ENCODE measurements around the gene CACNA1C.

Gene CACNA1C

GRCh38 chr12:2523317-2523716 lies 470.5 kb downstream of the CACNA1C start:
- TF ChIP-seq, protein P1, sequence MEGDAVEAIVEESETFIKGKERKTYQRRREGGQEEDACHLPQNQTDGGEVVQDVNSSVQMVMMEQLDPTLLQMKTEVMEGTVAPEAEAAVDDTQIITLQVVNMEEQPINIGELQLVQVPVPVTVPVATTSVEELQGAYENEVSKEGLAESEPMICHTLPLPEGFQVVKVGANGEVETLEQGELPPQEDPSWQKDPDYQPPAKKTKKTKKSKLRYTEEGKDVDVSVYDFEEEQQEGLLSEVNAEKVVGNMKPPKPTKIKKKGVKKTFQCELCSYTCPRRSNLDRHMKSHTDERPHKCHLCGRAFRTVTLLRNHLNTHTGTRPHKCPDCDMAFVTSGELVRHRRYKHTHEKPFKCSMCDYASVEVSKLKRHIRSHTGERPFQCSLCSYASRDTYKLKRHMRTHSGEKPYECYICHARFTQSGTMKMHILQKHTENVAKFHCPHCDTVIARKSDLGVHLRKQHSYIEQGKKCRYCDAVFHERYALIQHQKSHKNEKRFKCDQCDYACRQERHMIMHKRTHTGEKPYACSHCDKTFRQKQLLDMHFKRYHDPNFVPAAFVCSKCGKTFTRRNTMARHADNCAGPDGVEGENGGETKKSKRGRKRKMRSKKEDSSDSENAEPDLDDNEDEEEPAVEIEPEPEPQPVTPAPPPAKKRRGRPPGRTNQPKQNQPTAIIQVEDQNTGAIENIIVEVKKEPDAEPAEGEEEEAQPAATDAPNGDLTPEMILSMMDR (IDR thresholded peaks at IDR 0.05; ENCODE audit: low read depth, low read length): no peak
- H3K4me3 ChIP-seq (ENCODE audit: low read depth, low read length): no peak overlapping the region

DNA sequence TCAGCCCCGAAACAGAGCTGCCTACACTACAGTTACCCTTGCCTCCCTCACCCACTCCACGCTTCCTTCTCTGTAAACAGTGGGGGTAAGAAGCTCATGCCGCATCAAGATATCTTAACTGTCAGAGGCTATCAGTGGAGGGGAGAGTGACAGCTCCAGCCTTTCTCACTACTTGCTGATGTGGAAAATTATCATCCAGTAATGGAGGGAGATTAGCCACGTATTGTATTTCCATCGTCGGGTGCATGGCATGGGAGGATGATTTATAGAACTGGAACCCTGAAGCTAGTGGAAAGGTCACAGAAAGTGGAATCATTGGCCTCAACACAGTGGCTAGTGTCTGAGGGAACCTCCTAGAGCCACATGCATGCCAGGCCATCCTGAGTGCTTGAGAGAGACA lies 471.1 kb downstream of the CACNA1C start:
- TF ChIP-seq, protein P1 (IDR thresholded peaks at IDR 0.05; ENCODE audit: low read depth, low read length): no peak
- no peak overlapping the region for H3K4me3 ChIP-seq (ENCODE audit: low read depth, low read length)

GRCh38 chr12:2526371-2526770 lies 473.6 kb downstream of the CACNA1C start:
- H3K4me3 ChIP-seq (ENCODE audit: low read depth, low read length): no peak overlapping the region
- TF ChIP-seq, protein P1 (IDR thresholded peaks at IDR 0.05; ENCODE audit: low read depth, low read length): no peak

DNA sequence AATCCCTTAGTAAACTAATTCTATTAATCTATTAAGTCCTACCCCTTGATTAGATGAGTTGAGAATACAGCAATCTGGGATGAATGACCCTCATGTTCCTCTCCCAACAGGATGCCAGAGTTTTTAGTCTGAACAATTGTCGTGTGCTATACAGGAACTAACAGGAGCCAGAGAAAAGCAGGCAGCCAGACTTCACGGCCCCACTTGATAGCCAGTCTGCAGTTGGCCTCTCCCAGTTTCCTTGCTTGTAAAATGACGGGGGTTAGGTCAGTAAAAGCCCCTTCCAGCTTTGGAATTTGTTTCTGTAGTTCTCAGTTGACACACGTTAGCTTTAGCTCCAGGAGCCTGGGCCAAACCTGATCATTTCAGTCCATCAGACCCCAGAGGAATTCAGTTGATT lies 475.2 kb downstream of the CACNA1C start:
- H3K4me3 ChIP-seq (ENCODE audit: low read depth, low read length): no peak overlapping the region
- TF ChIP-seq, protein P1 (IDR thresholded peaks at IDR 0.05; ENCODE audit: low read depth, low read length): no peak

DNA sequence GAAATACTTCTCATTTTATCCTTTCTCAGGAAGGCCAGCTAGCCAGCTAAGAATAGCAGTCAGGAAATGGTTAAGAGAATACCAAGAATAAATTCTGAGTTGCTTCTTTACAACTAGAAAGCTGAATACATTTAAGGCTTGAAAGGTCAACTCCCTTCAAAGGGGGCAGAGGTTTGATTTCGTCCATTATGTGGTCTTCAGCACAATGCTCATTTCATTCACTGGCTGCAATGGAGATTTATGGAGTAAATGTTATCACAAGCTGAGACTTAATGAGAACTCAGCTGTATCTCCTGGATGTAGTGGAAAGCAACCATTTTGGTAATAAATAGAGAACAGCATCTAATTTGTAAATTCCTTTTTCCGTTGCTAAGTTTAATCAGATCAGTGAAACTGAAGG lies 477.0 kb downstream of the CACNA1C start:
- no peak overlapping the region for H3K4me3 ChIP-seq (ENCODE audit: low read depth, low read length)
- TF ChIP-seq, protein P1 (IDR thresholded peaks at IDR 0.05; ENCODE audit: low read depth, low read length): no peak

DNA sequence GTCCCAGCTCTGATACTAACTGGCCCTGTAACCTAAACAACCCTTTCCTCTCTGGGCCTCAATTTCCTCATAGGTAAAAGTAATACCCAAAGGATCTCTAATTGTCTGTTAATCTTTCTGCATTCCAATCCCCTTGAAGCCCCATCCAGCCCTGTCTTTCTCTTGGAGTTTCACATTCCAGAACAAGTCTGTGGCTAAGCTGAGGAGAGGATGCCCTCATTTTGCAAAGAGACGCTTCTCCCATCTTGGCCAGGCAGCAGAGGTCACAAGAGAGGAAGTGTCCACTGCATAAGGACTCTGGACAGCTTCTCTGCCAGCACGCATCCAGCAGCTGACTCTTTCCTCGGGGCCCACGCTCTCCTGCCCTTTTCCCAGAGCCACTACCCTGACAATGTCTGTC lies 478.6 kb downstream of the CACNA1C start:
- H3K4me3 ChIP-seq (ENCODE audit: low read depth, low read length): no peak overlapping the region

DNA sequence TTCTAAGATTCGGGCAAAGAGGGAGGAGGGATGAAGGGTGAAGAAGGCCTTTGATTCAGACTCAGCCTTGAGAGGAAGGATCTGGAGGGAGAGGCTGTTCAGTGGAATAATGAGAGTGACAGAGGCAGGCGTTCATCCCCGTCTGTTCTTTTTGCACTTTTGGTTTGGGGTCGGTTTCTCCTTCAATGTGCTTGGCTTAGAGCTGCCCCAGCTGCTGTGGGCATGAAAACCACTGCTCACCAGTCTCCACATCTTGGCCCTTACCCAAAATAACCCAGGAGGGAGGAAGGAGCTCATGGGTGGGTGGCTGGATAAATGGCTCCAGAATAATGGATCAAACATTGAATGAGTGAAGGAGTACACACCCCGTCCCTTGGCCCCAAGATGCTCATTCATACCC lies 480.2 kb downstream of the CACNA1C start:
- TF ChIP-seq, protein P1 (IDR thresholded peaks at IDR 0.05; ENCODE audit: low read depth, low read length): no peak
- H3K4me3 ChIP-seq (ENCODE audit: low read depth, low read length): no peak overlapping the region

More for the DNA sequence above, 478.6 kb downstream of the CACNA1C start:
- TF ChIP-seq, protein P1 (IDR thresholded peaks at IDR 0.05; ENCODE audit: low read depth, low read length): no peak

All from WI38 (cell line).